Suppressor macrophage treated with lipopolysaccharide for 4 hours (primary cell): ENCODE measurements around the gene SYT17.

Experiments
- DNase-seq: peaks from one replicate; pipeline ENCODE4 v3.0.0-alpha.2; 2020

Gene SYT17

GRCh38 chr16:19167710-19168370 lies at the start of gene SYT17:
TSS of gene SYT17 (plus strand) at chr16:19168240. CDS start at chr16:19168647, 407 bp downstream.
- peak; percentile 90 for DNase-seq

- peak; percentile 98 for DNase-seq
Observed at GRCh38 chr16:19118938-19119431, 49.1 kb upstream of the SYT17 start.

GRCh38 chr16:19119564-19119963 lies 48.5 kb upstream of the SYT17 start:
- DNase-seq: peak; percentile 79

- DNase-seq: no peak
Observed at GRCh38 chr16:19123535-19124178, 44.4 kb upstream of the SYT17 start.

- no peak for DNase-seq
Observed at GRCh38 chr16:19126300-19126699, 41.7 kb upstream of the SYT17 start.

GRCh38 chr16:19127205-19127604 lies 40.8 kb upstream of the SYT17 start:
- peak; percentile 44 for DNase-seq

- peak; percentile 73 for DNase-seq
Observed at GRCh38 chr16:19127674-19128131, 40.3 kb upstream of the SYT17 start.

- no peak for DNase-seq
Observed at GRCh38 chr16:19128454-19129200, 39.4 kb upstream of the SYT17 start.

- no peak for DNase-seq
Observed at GRCh38 chr16:19130385-19130784, 37.7 kb upstream of the SYT17 start.

- peak; percentile 98 for DNase-seq
Observed at GRCh38 chr16:19130852-19131824, 36.9 kb upstream of the SYT17 start.

GRCh38 chr16:19131825-19132218 lies 36.2 kb upstream of the SYT17 start:
- peak; percentile 82 for DNase-seq

- peak; percentile 67 for DNase-seq
Observed at GRCh38 chr16:19132255-19132654, 35.8 kb upstream of the SYT17 start.

- DNase-seq: peak; percentile 63
Observed at GRCh38 chr16:19132898-19133297, 35.1 kb upstream of the SYT17 start.

GRCh38 chr16:19133600-19133999 lies 34.4 kb upstream of the SYT17 start:
- DNase-seq: no peak

- no peak for DNase-seq
Observed at GRCh38 chr16:19135201-19135842, 32.7 kb upstream of the SYT17 start.

- DNase-seq: no peak
Observed at GRCh38 chr16:19135896-19136438, 32.1 kb upstream of the SYT17 start.

GRCh38 chr16:19136549-19137196 lies 31.4 kb upstream of the SYT17 start:
- DNase-seq: peak; percentile 84

GRCh38 chr16:19137201-19138128 lies 30.6 kb upstream of the SYT17 start:
- no peak for DNase-seq

GRCh38 chr16:19138601-19139000 lies 29.4 kb upstream of the SYT17 start:
- peak; percentile 88 for DNase-seq
